SU-DHL-6 (cell line): Measurements from ENCODE around the gene ELP5.

ENCODE experiments used
- H2AFZ ChIP-seq: fragments of 200-600 bp; sonication (generic); 2 replicates; pipeline ENCODE4 v1.6.1; 2014; ENCODE audit warnings: low read depth, mild to moderate bottlenecking, moderate library complexity, mixed read lengths, antibody characterized with exemption, low read length; ENCODE audit not compliant: severe bottlenecking
- H3F3A ChIP-seq: fragments of 200-600 bp; shearing (Covaris generic); 2 replicates; pipeline ENCODE4 v1.6.0; 2016; ENCODE audit warnings: antibody characterized with exemption, mild to moderate bottlenecking; ENCODE audit not compliant: insufficient read depth
- H3K27ac ChIP-seq: fragments of 200-600 bp; sonication (generic); 2 replicates; pipeline ENCODE4 v1.5.1; 2016; ENCODE audit warnings: low read depth, mild to moderate bottlenecking, low read length, moderate library complexity, mixed read lengths
- H3K27me3 ChIP-seq: fragments of 200-600 bp; sonication (generic), shearing (Covaris generic); 2 replicates; pipeline ENCODE4 v1.6.0; 2014; ENCODE audit warnings: mild to moderate bottlenecking, low read length
- H3K36me3 ChIP-seq: fragments of 200-600 bp; sonication (generic); 2 replicates; pipeline ENCODE4 v1.6.1; 2014; ENCODE audit warnings: mild to moderate bottlenecking, low read length, mixed read lengths
- H3K4me2 ChIP-seq: fragments of 300-600, 200-600 bp; shearing (Covaris generic), sonication (generic); 2 replicates; pipeline ENCODE4 v1.6.0; 2014; ENCODE audit warnings: low read length, low read depth, mild to moderate bottlenecking; ENCODE audit not compliant: poor library complexity, severe bottlenecking
- H3K4me3 ChIP-seq: fragments of 200-600 bp; sonication (generic); 2 replicates; pipeline ENCODE4 v1.5.1; 2014; ENCODE audit warnings: antibody characterized with exemption, low read length, mild to moderate bottlenecking, mixed read lengths; ENCODE audit not compliant: insufficient read depth, poor library complexity, severe bottlenecking
- H3K79me2 ChIP-seq: fragments of 200-600 bp; sonication (generic); 2 replicates; pipeline ENCODE4 v1.6.1; 2014; ENCODE audit warnings: mild to moderate bottlenecking, low read length, moderate library complexity; ENCODE audit not compliant: insufficient read depth
- H3K9ac ChIP-seq: fragments of 200-600 bp; sonication (generic); 2 replicates; pipeline ENCODE4 v1.7.0; 2014; ENCODE audit warnings: mild to moderate bottlenecking, low read length
- H3K9me2 ChIP-seq: fragments of 200-600 bp; sonication (generic); replicated peaks from 2 replicates; pipeline ENCODE4 v1.6.1; 2014; ENCODE audit warnings: low read length; ENCODE audit not compliant: insufficient read depth
- H3K9me3 ChIP-seq: fragments of 200-600 bp; sonication (generic); 2 replicates; pipeline ENCODE4 v1.6.1; 2014; ENCODE audit warnings: low read length, mixed read lengths; ENCODE audit not compliant: insufficient read depth
- H4K20me1 ChIP-seq: fragments of 200-600 bp; sonication (generic); 2 replicates; pipeline ENCODE4 v1.6.1; 2014; ENCODE audit warnings: low read depth, mild to moderate bottlenecking, antibody characterized with exemption, low read length, moderate library complexity, mixed read lengths
- CTCF ChIP-seq: fragments of 200-600 bp; sonication (generic); IDR thresholded peaks from one replicate; pipeline ENCODE4 v1.5.1; 2017; ENCODE audit warnings: antibody characterized with exemption, mild to moderate bottlenecking, low read length, moderate library complexity; ENCODE audit not compliant: insufficient read depth, poor library complexity, severe bottlenecking
- EZH2phosphoT487 ChIP-seq: fragments of 200-600 bp; sonication (generic), shearing (Covaris generic); conservative IDR thresholded peaks from 2 replicates; pipeline ENCODE4 v1.6.1; 2018; ENCODE audit warnings: mild to moderate bottlenecking, antibody characterized with exemption, low read length, moderate library complexity, mixed read lengths

Gene ELP5

GRCh38 chr17:7307686-7308624 is 55.9 kb downstream of the ELP5 start:
- Histone ChIP-seq H3K27ac (peak overlapping the region; percentile 93), H3K79me2 (peaks cover 38% of the 10 kb centered on the region), H3K4me3 (peak overlapping the region; percentile 86)

GRCh38 chr17:7308625-7309433 is 56.8 kb downstream of the ELP5 start:
- Histone ChIP-seq H3K4me3 (peak overlapping the region; percentile 86), H3K27me3 (no peaks in the 10 kb centered on the region), H3K27ac (peak overlapping the region; percentile 93), H4K20me1 (peaks cover 19% of the 10 kb centered on the region), H3K36me3 (peaks cover 24% of the 10 kb centered on the region), H2AFZ (no peak overlapping the region), H3K9ac (peak overlapping the region; percentile 96), H3K9me2 (no peaks in the 10 kb centered on the region), H3F3A (peaks cover 60% of the 10 kb centered on the region), H3K9me3 (no peaks in the 10 kb centered on the region), H3K4me2 (peak overlapping the region; percentile 88), H3K79me2 (peaks cover 38% of the 10 kb centered on the region)
- TF ChIP-seq CTCF (no peak), EZH2phosphoT487 (no peak)

More at GRCh38 chr17:7307686-7308624, 55.9 kb downstream of the ELP5 start:
- no peak overlapping the region for H2AFZ ChIP-seq
- peaks cover 19% of the 10 kb centered on the region for H4K20me1 ChIP-seq
- no peaks in the 10 kb centered on the region for H3K9me2 ChIP-seq
- H3K36me3 ChIP-seq = peaks cover 24% of the 10 kb centered on the region
- no peaks in the 10 kb centered on the region for H3K9me3 ChIP-seq
- peak overlapping the region; percentile 88 for H3K4me2 ChIP-seq
- H3K9ac ChIP-seq = peak overlapping the region; percentile 96
- H3K27me3 ChIP-seq = no peaks in the 10 kb centered on the region
- no peak for TF ChIP-seq EZH2phosphoT487
- TF ChIP-seq CTCF = no peak
- H3F3A ChIP-seq = peaks cover 51% of the 10 kb centered on the region
